RWPE1 (cell line): ENCODE data around the gene GRAMD2A.

Experiments
- CTCF ChIA-PET: fragments of 350-600 bp; sonication (Branson Sonifier 250); formaldehyde crosslinking; extraction: SDS; loops from one replicate; lab custom pipeline; 2021; lab: Yijun Ruan, JAX
- POLR2A ChIA-PET: fragments of 400-600 bp; formaldehyde crosslinking; extraction: SDS; loops from one replicate; lab custom pipeline; 2020; ENCODE audit warnings: antibody characterized with exemption; ENCODE audit not compliant: low non-redundant PET; lab: Yijun Ruan, JAX
- DNase-seq: peaks from one replicate; pipeline ENCODE4 v3.0.0; 2012; ENCODE audit warnings: low spot score
- H3K27ac ChIP-seq: fragments of 450-650 bp; 2 replicates; pipeline ENCODE4 v1.5.1; 2017
- TF ChIP-seq, protein P1 (sequence below): fragments of 450-650 bp; conservative IDR thresholded peaks from 2 replicates; pipeline ENCODE4 v1.5.1; 2017; ENCODE audit warnings: low read depth, mild to moderate bottlenecking

The GRAMD2A gene

DNA sequence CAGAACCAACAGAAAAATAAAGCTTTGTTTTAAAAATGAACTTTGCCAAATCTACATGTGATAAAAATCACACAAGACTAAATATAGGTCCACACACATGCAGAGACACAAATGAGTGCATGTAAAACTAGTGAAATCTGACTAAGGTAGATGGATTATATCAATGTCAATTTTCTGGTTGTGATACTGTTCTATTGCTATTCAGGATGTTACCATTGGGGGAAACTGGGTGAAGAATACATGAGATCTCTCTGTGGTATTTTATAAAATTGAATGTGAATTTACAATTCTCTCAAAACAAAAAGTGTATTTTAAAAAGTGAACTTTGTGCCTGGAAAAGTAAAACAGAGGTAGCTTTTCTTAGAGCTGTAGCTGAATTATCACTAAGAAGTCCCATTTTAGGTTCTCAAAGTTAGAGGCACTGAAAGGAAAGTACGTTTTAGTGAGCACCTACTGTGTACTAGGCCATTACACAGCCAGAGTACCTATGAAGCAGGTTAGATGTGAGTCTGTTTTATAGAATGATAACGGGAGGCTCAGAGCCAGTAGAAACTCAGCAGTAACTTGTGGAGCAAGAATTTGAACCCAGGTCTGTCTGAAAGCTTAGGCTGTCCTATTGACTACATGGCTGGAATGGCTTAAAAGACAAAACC is 8.2 kb downstream of the GRAMD2A start:
- ChIA-PET CTCF (interaction anchor here (0.6 kb wide), 1 partner anchor 12 kb away, joined by 3 read pairs; no protein-coding TSS in a partner anchor), POLR2A (no interaction called here)
- no peak overlapping the region for H3K27ac ChIP-seq
- TF ChIP-seq, protein P1, sequence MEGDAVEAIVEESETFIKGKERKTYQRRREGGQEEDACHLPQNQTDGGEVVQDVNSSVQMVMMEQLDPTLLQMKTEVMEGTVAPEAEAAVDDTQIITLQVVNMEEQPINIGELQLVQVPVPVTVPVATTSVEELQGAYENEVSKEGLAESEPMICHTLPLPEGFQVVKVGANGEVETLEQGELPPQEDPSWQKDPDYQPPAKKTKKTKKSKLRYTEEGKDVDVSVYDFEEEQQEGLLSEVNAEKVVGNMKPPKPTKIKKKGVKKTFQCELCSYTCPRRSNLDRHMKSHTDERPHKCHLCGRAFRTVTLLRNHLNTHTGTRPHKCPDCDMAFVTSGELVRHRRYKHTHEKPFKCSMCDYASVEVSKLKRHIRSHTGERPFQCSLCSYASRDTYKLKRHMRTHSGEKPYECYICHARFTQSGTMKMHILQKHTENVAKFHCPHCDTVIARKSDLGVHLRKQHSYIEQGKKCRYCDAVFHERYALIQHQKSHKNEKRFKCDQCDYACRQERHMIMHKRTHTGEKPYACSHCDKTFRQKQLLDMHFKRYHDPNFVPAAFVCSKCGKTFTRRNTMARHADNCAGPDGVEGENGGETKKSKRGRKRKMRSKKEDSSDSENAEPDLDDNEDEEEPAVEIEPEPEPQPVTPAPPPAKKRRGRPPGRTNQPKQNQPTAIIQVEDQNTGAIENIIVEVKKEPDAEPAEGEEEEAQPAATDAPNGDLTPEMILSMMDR, result no peak
- no peak for DNase-seq

- ChIA-PET CTCF (no interaction called here), POLR2A (no interaction called here)
- H3K27ac ChIP-seq, result peak overlapping the region; percentile 59
- TF ChIP-seq, protein P1, result no peak
- DNase-seq, result peak; percentile 53
These were observed 13.3 kb downstream of the GRAMD2A start for GRCh38 chr15:72184165-72184811.

- DNase-seq, result no peak
- TF ChIP-seq, protein P1, result no peak
- peak overlapping the region; percentile 59 for H3K27ac ChIP-seq
- ChIA-PET CTCF (no interaction called here), POLR2A (no interaction called here)
These were observed 13.8 kb downstream of the GRAMD2A start for GRCh38 chr15:72183781-72184164.

GRCh38 chr15:72182673-72183072 is 14.9 kb downstream of the GRAMD2A start:
- ChIA-PET CTCF (no interaction called here), POLR2A (no interaction called here)
- peak overlapping the region; percentile 41 for H3K27ac ChIP-seq
- TF ChIP-seq, protein P1, result no peak
- no peak for DNase-seq

DNA sequence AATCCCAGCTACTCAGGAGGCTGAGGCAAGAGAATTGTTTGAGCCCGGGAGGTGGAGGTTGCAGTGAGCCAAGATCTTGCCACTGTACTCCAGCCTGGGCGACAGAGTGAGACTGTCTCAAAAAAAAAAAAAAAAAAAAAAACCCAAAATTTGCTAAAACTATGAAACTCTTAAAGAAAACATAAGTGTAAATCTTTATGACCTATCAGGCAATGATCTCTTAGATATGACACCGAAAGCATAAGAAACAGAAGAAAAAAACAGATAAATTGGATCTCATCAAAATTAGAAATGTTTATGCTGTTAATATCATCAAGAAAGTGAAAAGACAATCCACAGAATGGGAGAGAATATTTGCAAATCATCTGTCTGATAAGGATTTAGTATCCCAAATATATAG is 15.3 kb downstream of the GRAMD2A start:
- ChIA-PET POLR2A (no interaction called here), CTCF (no interaction called here)
- TF ChIP-seq, protein P1, result no peak
- no peak overlapping the region for H3K27ac ChIP-seq
- DNase-seq, result no peak

GRCh38 chr15:72180761-72181324 is 16.7 kb downstream of the GRAMD2A start:
- H3K27ac ChIP-seq, result 0 out of 2 replicates have a peak overlapping the region, but pooled peaks have one; percentile 12
- TF ChIP-seq, protein P1, result no peak
- ChIA-PET CTCF (no interaction called here), POLR2A (no interaction called here)
- no peak for DNase-seq
